CD4-positive, alpha-beta T cell treated with Interleukin-2 at 100 ng/mL for 4 hours (primary cell): ENCODE measurements around the gene NCBP3.
"Not testable (repeated sequence)": the region's sequence is repeated elsewhere in the genome, so short reads cannot be mapped to it uniquely, and the experiment has no call there.

Experiments
- DNase-seq: peaks from one replicate; pipeline ENCODE4 v3.0.0-alpha.2; 2020; ENCODE audit warnings: low spot score

The NCBP3 gene

GRCh38 chr17:3785323-3785722 is 60.7 kb downstream of the NCBP3 start:
- DNase-seq, result not testable (repeated sequence)

- no peak for DNase-seq
These were observed 63.3 kb downstream of the NCBP3 start for GRCh38 chr17:3782751-3783150.

- DNase-seq, result no peak
These were observed 65.1 kb downstream of the NCBP3 start for GRCh38 chr17:3780986-3781385.

GRCh38 chr17:3777366-3778120 is 68.5 kb downstream of the NCBP3 start:
- no peak for DNase-seq

GRCh38 chr17:3773966-3774365 is 72.1 kb downstream of the NCBP3 start:
- no peak for DNase-seq

GRCh38 chr17:3773511-3773910 is 72.5 kb downstream of the NCBP3 start:
- DNase-seq, result no peak

- DNase-seq, result no peak
These were observed 73.3 kb downstream of the NCBP3 start for GRCh38 chr17:3772764-3773163.

- no peak for DNase-seq
These were observed 74.9 kb downstream of the NCBP3 start for GRCh38 chr17:3771140-3771539.

GRCh38 chr17:3770466-3770865 is 75.6 kb downstream of the NCBP3 start:
- DNase-seq, result peak; percentile 38

- no peak for DNase-seq
These were observed 77.3 kb downstream of the NCBP3 start for GRCh38 chr17:3768769-3769168.

GRCh38 chr17:3768341-3768740 is 77.7 kb downstream of the NCBP3 start:
- no peak for DNase-seq

- peak; percentile 36 for DNase-seq
These were observed 79.3 kb downstream of the NCBP3 start for GRCh38 chr17:3766779-3767178.

- DNase-seq, result no peak
These were observed 80.1 kb downstream of the NCBP3 start for GRCh38 chr17:3765981-3766380.

- no peak for DNase-seq
These were observed 82.3 kb downstream of the NCBP3 start for GRCh38 chr17:3763777-3764170.

- DNase-seq, result peak; percentile 83
These were observed 82.9 kb downstream of the NCBP3 start for GRCh38 chr17:3762922-3763776.

- no peak for DNase-seq
These were observed 84.1 kb downstream of the NCBP3 start for GRCh38 chr17:3761918-3762380.

GRCh38 chr17:3761036-3761917 is 84.8 kb downstream of the NCBP3 start:
- DNase-seq, result no peak

GRCh38 chr17:3759597-3760216 is 86.3 kb downstream of the NCBP3 start:
- no peak for DNase-seq

GRCh38 chr17:3755335-3756030 is 90.6 kb downstream of the NCBP3 start:
- no peak for DNase-seq

- peak; percentile 74 for DNase-seq
These were observed 91.3 kb downstream of the NCBP3 start for GRCh38 chr17:3754458-3755334.
